HG03060 (cell line): Measurements from ENCODE around the gene HDAC1.
"Not testable (repeated sequence)": the region's sequence is repeated elsewhere in the genome, so short reads cannot be mapped to it uniquely, and the experiment has no call there.

ENCODE experiments used
- ATAC-seq: cut with Tn5 transposase; IDR thresholded peaks from one replicate; pipeline ENCODE4 v1.9.1; 2021; ENCODE audit warnings: low read depth, moderate number of reproducible peaks; ENCODE audit not compliant: unreplicated experiment

HDAC1 gene

DNA sequence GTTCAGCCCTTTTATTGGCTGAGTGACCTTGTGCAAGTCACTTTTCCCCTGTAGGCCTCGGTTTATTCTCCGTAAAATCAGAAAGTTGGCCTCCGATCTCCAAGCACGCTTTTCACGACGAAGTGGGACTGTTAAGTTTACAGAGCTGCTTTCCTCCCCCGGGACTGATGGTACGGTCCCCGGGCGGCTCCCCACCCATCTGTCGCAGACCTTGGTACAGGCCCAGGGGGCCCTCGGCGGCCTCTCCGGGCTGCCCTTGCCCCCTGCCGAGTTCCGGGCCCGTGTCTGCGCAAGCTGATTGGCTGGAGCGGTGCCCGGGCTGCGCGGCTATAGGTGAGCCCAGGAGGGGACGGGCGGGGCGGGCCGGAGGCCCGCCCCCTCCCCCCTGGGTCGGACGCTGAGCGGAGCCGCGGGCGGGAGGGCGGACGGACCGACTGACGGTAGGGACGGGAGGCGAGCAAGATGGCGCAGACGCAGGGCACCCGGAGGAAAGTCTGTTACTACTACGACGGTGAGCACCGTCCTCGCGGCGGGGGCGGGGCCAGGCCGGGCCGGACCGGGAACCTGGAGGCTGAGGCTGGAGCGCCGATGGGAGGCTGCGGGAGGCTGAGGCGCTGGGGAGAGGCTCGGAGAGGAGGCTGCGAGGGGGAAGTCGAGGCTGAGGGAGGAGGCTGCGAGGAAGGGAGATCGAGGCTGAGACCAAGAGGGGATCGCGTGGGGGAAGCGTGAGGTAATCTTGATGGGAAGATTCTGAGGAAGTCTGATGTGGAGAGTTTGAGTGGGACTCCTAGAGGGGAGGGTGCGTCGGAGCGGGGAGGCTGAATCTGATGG is at the start of gene HDAC1:
Gene HDAC1 (plus strand): TSS at position 376 of the 831 bp plus-strand sequence. CDS start 87 bp downstream, at position 463.
- peak; percentile 89 for ATAC-seq

DNA sequence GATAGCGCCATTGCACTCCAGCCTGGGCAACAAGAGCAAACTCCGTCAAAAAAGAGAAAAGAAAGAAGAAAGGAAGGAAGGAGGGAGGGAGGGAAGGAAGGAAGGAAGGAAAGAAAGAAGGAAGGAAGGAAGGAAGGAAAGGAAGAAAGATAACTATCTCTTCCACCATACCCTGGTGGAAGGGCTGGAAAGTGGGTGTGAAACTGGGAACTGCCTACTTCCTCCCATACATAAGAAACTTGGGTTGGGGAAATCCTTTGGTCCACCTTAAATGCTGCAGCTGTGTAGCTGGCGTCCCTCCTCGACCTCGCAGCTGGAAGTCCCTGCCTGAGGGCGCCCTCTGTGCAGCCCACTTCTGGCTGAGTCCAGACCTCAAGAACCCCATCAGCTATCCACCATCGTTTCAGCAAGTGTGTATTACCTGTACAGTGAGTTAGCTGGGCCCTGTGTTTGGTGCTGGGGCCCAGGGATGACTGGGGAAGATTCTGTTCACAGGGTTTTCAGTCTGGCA is 49.5 kb upstream of the HDAC1 start:
- no peak for ATAC-seq

DNA sequence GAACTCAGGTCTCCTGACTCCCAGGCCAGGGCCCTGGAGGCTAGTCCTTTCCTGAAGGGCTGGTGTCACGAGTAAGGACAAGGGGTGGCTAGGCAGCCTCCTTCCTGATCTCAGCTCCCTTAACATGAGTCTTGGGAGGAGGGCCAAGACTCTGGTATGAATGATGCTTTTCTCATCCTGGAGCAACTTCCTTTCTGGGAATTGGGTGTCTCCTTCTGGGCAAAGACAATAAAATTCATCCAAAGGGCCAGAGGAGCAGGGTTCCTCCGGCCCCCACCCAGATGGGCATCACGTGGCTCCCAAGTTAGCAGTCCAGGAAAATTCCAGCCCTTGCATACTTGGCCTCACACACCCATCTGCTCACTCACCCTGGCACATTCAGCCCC is 45.0 kb upstream of the HDAC1 start, which contains the start of gene FAM167B:
Gene FAM167B (plus strand): TSS at position 335 of the 386 bp plus-strand sequence. CDS start 200 bp downstream, outside the sequence.
- ATAC-seq, result no peak

DNA sequence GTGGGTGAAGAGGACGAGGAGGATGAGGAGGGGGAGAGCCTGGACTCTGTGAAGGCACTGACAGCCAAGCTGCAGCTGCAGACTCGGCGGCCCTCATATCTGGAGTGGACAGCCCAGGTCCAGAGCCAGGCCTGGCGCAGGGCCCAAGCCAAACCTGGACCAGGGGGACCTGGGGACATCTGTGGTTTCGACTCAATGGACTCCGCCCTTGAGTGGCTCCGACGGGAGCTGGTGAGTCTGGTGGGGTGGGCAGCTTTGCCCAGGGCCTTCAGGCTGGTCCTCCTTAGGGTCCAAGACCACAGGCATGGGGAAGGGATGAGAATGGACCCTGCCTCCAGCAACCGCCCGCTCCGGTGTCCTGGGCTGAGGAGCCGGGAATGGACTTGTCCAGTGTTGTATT is 44.4 kb upstream of the HDAC1 start:
- no peak for ATAC-seq

DNA sequence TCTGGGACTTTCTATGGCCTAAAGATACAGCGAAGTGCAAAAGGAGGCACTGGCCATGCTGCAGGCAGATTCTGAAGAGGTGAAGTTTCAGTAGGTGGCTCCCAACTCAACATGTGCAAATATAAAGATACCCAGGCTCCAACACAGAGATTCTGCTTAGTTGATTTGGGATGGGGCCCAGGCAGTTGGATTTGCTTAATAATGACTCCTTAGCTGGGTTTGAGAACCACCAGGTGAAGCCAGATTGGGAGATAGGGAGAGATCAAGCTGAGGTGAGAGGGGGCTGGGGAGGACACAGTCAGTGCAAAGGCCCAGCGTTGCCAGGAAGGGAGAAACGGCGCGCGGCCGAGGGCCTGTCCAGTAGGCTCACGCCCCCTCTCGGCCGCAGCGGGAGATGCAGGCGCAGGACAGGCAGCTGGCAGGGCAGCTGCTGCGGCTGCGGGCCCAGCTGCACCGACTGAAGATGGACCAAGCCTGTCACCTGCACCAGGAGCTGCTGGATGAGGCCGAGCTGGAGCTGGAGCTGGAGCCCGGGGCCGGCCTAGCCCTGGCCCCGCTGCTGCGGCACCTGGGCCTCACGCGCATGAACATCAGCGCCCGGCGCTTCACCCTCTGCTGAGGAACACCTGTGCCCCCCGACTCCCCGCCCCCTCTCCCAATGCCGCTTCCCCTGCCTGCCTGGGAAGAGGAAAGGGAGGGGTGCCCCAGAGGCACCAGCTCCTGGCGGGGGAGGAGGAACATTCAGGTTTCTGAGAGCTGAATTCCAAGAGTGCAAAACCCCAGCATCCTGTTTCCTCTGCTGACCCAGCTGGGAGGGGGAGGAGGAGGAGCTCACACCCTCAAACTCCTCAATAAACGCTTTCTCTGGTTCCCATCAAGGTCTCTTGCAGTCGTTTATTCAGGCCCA is 43.6 kb upstream of the HDAC1 start:
- ATAC-seq, result no peak

DNA sequence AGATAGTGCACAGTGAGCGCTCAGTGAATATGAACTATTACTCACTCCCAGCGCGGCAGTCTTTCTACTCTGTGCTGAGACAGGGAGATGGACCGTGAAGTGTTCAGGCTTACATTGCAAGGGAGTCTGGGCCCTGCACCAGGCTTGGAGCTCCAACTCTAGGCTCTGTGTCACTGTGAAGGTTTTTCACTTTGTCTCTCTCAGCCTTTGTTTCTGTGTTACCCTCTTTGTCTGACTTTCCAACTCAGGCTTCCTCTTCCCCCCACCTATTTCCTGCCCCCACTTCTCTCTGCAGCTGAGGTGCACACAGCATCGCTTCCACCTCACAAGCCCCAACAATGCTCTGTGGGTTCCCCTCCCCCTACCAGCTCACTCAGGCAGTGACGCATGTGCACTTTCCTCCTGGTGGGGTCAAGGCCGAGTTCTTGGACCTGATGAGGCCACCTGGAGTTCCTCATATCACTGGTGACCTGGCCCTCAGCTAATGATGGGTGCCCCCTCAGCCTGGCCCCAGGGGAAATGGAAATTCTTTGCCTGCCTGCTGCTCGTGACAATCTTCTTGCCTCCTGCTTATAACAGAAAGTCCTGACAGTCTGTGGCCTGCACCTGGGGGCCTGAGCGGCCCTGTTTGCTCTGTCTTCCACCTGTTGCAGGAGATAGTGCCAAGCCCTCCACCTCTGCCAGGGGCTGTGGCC is 41.9 kb upstream of the HDAC1 start:
- ATAC-seq, result no peak

DNA sequence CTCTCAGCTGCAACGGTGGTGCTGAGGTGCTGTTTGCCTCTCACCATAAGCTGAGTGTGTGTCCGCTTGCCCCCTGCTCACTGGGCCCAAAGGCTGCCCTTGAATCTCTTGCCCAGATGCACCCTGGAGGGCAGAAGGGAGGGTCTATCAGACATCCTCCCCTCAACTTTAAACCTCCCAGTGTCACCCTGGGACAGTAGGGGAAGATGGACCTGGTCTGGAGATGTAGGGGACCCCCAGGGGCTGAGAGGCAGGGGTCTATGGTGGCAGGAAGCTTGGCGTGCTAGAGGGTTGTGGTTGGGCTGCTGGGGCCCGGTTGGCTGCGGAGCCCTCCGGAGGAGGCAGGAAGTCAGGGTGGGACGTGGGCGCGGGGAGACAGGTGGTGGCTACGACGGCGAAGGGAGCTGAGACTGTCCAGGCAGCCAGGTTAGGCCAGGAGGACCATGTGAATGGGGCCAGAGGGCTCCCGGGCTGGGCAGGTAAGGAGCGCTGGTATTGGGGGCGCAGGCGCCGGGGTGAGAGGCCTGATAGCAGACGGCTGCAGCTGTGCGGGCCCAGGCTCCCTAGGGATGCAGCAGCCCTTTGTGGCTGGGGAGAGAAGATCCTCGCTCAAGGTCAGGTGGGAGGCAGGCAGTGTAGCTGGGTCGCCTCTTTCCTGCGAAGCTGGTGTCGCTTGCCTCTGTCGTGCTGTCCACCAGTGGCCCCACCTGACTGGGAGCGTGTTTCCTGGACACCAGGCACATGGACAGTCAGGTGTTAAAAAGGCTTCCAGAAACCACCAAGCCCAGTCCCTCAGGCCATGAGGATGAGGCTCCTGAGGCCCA is 40.8 kb upstream of the HDAC1 start, which contains the start of gene LCK:
Gene LCK (plus strand): TSS at position 373 of the 824 bp plus-strand sequence. CDS start 23,065 bp downstream, outside the sequence.
- no peak for ATAC-seq

DNA sequence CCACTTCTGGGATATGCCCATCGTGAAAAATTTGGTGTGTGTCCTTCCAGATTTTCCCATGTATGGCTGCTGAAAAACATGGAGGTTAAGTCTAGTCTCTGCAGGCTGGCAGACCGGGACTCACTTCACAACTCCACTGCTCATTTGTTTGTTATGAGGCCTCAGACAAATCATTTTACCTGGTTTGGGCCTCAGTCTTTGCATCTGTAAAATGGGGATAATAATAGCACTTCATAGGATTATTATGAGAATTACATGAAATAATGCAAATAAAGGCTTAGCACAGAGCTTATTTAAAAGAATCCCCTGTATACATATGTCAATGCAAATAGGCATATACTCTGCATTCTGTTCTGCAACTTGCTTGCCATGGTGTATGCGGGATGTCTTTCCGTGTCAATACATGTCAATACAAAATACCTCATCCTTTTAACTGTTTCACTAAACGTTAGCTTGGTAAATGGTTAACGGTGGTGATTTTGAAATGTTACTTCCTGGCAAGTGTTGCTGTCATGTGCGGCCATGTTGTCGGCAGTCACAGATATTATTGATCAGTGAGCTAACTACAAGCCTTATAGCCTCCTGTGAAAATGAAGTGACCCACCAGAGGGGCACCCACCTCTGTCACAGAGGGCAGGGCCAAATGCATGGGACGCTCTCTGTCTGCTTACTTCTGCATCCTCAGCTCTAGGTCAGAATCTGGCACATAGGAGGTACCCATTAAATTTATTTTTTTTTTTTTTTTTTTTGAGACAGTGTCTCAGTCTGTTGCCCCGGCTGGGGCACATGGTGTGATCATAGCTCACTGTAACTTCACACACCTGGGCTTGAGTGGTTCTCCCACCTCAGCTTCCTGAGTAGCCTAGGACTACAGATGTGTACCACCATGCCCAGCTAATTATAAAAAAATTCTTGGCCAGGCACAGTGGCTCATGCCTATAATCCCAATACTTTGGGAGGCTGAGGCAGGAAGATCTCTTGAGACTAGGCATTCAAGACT is 36.5 kb upstream of the HDAC1 start:
- ATAC-seq, result no peak

DNA sequence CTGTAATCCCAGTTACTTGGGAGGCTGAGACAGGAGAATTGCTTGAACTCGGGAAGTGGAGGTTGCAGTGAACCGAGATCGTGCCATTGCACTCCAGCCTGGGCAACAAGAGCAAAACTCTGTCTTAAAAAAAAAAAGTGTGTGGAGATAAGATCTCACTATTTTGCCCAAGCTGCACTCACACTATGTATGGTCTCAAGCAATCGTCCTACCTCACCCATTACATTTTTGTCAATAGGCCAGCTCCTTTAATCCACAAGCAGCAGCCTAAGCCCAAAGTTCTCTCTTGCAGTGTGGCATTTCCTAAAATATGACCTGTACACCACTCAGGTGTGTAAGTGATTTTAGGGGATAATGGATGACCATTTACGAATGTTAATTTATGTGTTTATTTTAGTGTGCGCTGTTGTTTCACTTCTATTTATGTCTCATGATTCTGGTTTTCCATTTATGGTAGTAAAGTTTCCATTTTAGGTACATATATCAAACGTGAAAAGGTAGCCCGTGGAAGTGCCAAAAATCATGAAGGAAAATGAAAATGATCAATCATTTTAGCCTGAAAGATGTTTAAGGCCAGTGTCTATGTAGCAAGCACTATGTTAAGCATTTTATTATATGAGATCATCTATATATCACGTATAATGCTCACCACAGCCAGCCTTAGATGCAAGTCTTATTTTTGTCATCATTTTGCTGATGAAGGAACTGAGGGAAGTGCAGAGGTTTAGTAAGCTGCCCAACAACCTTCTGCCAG is 35.2 kb upstream of the HDAC1 start:
- ATAC-seq, result no peak

DNA sequence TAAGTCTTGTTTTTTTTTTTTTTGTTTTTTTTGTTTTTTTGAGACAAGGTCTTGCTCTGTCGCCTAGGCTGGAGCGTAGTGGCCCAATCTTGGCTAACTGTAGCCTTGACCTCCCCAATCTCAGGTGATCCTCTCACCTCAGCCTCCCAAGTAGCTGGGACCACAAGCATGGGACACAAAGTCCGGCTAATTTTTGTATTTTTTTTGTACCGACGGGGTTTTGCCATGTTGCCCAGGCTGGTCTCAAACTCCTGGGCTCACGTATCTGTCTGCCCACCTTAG is 34.7 kb upstream of the HDAC1 start:
- ATAC-seq, result no peak

DNA sequence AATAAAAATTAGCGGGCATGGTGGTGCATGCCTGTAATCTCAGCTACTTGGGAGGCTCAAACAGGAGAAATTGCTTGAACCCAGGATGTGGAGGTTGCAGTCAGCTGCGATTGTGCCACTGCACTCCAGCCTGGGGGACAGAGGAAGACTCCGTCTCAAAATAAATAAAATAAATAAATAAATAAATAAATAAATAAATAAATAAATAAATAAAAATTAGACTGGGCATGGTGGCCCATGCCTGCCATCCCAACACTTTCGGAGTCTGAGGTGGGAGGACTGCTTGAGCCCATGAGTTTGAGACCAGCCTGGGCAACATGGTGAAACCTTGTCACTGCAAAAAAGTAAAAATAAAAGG is 28.7 kb upstream of the HDAC1 start:
- not testable (repeated sequence) for ATAC-seq

DNA sequence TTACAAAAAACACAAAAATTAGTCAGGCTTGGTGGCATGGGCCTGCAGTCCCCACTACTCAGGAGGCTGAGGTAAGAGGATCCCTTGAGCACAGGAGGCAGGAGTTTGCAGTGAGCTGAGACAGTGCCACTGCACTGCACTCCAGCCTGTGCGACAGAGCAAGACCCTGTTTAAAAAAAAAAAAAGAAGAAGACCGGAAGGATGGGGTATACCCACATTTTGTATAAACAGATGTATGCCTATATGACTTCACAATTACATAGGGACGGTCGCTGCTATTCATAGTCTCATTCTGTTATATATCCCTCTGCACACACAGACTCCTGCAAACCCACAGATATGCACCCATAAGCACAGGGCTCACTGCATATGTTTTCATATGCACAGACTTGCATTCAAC is 28.1 kb upstream of the HDAC1 start:
- ATAC-seq, result no peak

DNA sequence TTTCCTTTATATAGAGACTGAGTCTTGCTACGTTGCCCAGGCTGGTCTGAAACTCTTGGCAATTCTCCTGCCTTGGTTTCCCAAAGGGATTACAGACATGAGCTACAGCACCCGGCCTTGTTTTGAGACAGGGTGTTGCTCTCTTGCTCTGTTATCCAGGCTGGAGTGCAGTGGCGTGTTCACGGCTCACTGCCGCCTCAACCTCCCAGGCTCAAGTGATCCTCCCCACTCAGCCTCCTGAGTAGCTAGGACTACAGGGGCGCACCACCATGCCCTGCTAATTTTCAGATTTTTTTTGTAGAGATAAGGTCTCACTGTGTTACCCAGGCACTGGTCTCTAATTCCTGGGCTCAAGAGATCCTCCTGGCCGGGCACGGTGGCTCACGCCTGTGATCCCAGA is 26.0 kb upstream of the HDAC1 start:
- no peak for ATAC-seq

DNA sequence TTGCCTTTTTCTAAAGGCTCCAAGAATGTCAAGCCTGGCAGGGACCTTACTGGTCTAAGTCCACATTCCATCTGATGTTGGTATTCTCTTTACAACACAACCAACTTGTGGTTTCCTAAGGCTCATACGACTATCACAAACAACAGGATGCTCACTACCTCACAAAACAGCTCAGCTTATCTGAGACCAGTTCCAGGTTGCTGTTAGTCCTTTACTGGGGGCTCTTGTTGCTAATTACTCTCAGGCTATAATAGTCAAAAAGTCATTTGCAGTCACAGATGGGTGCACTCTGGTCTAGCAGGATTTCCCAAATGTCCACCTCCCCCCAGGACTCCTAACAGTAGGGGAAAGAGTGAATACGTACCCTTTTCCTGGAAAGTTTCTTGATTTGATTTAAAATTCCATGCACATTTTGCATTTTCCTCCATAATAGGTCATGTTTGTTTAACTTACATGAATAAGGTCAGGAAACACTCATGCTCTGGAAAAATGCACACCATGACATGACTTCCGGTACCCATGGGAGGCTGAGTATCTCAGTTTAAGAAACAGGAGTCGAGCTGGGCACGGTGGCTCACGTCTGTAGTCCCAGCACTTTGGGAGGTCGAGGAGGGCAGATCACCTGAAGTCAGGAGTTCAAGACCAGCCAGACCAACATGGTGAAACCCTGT is 24.8 kb upstream of the HDAC1 start:
- ATAC-seq, result no peak

DNA sequence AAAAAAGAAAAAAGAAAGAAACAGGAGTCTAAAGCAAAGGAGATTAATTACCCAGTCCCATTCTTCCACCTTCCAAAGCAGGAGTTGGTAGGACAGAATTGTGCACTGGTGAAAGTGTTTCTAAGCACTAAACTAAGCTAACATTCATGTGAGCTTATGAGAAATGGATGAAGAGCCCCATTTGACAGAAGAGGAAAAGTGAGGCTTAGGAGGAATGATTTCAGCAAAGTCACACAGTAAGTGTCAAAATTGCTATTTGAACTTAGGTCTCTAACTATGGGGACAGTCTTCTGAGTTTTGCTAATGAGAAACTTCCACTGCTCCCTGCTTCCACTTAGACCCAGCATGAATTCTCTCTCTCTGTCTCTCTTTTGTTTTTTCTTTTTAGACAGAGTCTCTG is 22.1 kb upstream of the HDAC1 start:
- ATAC-seq, result no peak

DNA sequence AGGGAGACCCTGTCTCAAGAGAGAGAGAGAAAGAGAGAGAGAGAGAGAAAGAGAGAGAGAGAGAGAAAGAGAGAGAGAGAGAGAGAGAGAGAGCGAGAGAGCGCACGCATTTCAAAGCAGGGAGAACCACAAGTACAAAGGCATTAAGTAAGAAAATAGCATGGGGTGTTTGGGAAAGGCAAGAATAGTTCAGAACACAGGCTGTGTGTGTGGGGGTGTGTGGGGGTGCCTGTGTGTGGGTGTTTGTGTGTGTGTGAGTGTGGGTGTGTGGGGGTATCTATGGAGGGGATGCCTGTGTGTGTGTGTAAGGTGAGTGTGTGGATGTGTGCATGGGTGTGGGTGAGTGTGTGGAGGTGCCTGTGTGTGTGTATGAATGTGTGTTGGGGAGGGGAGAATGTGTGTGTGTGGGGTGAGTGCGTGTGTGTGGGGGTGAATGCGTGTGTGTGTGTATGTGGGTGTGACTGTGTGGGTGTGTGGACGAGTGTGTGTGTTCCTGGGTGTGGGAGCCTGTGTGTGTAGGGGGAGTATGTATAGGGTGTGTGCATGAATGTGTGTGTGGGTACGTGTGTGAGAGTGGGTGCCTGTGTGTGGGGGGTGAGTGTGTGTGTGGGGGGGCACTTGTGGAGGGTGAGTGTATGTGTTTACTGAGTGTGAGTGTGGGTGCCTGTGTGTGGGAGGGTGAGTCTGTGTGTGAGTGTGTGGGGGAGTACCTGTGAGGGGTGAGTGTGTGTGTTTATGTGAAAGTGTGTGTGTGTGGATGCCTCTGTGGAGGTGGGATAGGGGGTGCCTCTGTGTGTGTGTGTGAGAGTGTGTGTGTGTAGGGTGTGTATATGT is 19.1 kb upstream of the HDAC1 start:
- ATAC-seq, result no peak
